Measurements from ENCODE around the gene DLGAP5.

Gene DLGAP5

DNA sequence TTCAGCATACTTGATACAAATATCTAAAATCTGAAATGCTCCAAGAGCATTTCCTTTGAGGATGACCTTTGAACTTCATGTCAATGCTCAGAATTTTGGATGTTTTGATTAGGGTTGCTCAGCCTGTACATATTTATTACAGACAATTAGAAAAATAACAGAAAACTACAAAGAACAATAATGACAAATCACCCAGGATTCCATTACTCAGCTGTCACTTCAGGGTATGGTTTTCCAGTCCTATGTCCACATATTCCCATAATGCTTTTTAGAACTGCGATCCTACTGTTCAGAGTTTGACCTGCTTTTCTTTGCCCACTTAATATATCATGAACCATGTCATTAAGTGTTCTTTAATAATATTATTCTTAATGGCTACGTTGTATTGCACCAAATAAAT, 11.4 kb downstream of the DLGAP5 start:
- no peak for DNase-seq

GRCh38 chr14:55170526-55170925, 20.9 kb downstream of the DLGAP5 start:
- no peak for DNase-seq

- peak; percentile 42 for DNase-seq
Measured at GRCh38 chr14:55160989-55161388, 30.4 kb downstream of the DLGAP5 start.

DNA sequence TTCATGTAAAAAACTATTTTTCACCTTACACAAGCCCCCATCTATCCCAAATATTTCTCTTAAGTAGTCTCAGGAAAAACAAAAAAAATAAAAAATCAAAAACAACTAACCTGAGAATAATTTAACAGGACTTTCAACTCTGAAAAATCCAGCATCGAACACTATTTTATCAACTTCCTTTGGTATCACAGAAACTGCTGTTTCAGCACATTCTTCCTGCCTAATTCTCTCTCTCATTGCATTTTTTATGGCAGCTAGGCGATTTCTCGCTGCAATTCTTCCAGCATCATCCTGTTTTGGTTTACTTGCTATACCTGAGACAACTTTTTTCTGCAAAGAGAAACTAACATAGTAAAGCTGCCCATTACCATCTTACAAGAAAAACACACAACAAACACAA, 33.0 kb downstream of the DLGAP5 start:
- no peak for DNase-seq

GRCh38 chr14:55157080-55157479, 34.3 kb downstream of the DLGAP5 start:
- DNase-seq = no peak

GRCh38 chr14:55153951-55154350, 37.4 kb downstream of the DLGAP5 start:
- DNase-seq = no peak

- DNase-seq = no peak
Measured at GRCh38 chr14:55152052-55152753, 39.2 kb downstream of the DLGAP5 start.

GRCh38 chr14:55151601-55152000, 39.8 kb downstream of the DLGAP5 start:
- no peak for DNase-seq

- no peak for DNase-seq
Measured at GRCh38 chr14:55146425-55146824, 45.0 kb downstream of the DLGAP5 start.

- DNase-seq = no peak
Measured at GRCh38 chr14:55142466-55142865, 48.9 kb downstream of the DLGAP5 start.

DNA sequence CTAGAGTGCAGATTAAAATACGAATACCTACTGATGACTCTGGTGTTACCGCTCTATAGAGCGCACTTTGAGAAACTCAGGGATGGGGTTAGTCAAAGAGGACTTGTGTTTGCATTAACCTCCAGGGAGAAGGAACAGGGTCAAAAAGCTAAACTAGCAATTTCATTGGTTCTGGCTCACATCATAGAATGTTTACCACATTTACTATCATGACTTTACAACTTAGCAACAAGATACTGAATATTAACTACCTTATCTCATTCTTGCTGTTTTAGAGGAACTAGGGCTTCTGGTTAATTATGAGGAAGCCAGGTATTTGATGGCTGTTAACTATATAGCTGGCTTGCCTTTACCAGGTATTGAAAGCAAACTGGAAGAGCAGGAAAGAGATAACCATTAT, 49.6 kb downstream of the DLGAP5 start:
- DNase-seq = no peak

DNA sequence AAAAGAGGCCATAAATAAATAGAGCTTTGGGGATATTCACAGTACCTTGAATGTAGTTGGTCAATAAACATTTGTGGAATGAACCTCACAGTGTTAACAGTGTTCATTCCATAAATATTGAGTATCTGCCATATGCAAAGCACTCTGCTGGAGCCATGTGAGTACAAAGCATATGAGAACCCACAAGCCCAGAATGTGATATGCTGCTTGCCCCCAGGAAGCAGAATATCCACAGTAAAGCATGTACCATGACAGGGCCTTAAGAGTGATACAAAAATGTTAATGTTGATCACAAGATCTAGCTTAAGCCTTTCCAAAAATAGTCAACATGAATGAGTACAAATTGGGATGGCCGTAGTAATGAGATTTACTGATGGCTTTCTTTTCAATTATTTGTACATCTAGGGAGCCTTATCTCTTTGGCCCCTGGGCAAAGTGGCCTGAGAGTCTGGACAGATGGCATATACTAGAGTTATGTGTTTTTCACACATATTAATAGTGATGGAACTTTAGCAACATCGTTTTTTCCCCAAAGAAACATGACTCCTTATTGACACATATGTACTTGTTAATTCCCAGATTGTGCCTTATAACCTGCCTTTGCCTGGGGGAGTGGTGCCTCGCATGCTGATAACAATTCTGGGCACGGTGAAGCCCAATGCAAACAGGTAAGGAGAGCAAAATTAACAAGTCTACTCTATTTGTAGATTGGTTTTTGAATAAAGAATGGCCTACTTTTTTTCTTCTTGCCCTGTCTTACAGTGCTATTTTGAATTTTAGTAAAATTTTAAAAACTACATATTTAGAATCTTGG, 51.5 kb downstream of the DLGAP5 start:
- no peak for DNase-seq

DNA sequence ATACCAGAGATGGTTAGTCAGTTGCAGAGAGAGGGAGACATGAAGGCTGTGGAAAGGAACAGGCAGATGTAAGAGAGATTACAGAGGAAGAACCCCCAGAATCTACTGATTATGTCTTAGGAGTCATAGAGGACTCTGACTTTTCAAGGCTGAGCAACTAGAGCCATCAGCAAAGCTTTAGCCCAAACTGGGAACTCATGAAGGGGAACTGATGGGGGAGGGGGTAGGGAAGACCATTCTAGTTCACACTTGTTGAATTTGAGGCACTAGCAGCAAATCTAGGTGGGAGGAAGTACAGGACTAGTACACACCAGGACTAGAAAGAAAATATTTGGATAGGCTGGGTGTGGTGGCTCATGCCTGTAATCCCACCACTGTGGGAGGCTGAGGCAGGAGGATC, 52.2 kb downstream of the DLGAP5 start:
- DNase-seq = no peak

DNA sequence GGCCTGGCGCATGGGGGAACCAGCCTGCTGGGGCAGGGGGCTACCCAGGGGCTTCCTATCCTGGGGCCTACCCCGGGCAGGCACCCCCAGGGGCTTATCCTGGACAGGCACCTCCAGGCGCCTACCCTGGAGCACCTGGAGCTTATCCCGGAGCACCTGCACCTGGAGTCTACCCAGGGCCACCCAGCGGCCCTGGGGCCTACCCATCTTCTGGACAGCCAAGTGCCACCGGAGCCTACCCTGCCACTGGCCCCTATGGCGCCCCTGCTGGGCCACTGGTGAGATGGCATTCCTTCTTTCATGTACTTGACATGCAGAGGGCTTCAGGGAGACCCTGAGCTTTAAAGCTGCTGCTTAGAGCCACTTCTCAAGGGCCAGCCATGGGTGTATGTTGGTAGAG, 53.3 kb downstream of the DLGAP5 start:
- DNase-seq = no peak

DNA sequence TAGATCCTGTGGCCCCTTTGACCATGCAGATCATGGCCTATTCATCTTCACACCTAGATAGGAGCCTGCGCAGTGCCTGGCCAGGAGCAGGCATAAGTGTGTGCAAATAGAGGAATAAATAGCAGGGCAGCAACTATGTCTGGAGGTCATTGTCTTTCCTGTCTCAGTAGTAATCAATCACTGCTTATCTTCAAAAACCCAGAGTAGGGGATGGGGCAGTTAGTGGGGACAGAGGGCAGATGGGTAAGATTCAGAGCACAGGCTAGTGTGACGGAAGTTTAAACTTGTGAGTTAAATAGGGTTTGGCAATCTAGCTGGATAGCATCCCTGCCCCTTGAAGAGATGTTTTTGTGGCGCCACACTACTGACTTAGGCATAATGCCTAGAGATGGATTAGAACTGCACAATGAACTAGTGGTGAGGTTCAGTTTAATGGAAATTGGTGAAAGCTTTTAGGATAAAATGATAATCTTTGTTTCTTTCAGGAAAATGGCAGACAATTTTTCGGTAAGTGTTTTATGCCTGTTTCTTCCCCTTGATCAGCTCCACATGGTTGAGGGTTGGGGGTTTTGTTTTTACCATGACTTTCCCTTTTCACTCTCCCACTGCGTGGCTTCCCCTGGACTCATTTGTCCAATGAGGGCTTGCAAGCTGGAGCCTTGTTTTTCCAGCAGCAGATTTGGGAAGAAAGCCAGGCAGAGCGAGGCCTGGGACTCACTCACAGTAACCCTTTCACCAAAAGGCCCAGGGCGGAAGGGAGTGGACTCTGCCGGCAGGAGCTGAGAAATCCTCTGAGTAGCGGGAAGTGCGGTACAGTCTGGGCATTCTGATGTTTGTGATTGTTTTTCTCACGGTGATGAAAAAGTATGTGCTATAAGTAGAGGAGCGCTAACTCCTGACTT, 54.2 kb downstream of the DLGAP5 start:
- no peak for DNase-seq

GRCh38 chr14:55136241-55136640, 55.1 kb downstream of the DLGAP5 start:
- no peak for DNase-seq

- no peak for DNase-seq
Measured at GRCh38 chr14:55133416-55133815, 58.0 kb downstream of the DLGAP5 start.

DNA sequence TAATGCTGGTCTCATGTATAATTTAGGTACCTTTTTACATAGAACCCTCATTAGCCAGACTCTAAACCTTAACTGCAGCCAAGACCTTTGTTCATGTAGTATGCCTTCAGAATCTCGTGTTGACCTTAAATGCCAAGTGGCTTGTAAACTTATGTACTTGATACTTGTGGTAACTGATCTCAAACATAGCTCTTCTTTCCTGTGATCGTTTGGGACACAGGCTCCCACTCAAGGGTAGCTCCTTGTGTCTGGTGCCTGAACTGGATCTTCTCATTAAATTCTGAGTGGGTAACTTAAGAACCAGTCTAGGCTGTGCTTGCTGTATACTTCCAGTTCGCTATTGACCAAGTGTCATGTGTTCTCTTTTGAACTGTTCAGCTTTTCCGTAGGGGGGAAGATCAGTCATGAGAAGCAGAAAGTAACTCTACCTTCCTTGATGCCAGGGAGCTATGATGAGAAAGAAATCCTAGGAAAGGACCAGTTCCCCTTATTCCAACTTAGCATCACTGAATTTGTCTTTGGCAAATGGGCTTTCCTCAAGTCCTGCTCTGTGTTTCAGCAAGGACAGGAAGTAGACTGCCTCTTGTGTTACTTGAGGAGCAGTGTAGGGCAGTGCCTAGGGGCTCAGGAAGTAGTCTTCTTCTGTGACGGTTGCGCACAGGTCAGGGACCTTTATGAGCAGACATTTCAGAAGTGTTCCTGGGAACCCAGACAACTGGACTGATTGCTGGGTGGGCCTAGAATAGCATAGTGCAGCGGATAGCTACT, 59.8 kb downstream of the DLGAP5 start:
- DNase-seq = no peak

- no peak for DNase-seq
Measured at GRCh38 chr14:55130196-55130550, 61.2 kb downstream of the DLGAP5 start.

- peak; percentile 38 for DNase-seq
Measured at GRCh38 chr14:55129428-55130195, 61.8 kb downstream of the DLGAP5 start.

DNA sequence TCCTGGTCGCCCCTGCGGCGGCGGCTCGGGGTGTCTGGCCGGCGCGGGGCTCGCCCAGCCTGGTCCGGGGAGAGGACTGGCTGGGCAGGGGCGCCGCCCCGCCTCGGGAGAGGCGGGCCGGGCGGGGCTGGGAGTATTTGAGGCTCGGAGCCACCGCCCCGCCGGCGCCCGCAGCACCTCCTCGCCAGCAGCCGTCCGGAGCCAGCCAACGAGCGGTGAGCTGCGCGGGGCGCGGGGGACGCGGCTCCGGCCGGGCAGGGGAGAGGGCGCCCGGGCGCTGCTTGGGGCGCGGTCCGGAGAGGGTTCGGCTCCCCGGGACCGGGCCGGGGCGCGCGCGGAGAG, 62.3 kb downstream of the DLGAP5 start, which contains the start of gene LGALS3:
LGALS3 (plus strand) TSS at position 167 of the 342 bp plus-strand sequence. CDS start 8,122 bp downstream, outside the sequence.
- peak; percentile 25 for DNase-seq
